ENCODE measurements around the gene ANKAR.
"Not testable (repeated sequence)": the region's sequence is repeated elsewhere in the genome, so short reads cannot be mapped to it uniquely, and the experiment has no call there.

ANKAR gene

DNA sequence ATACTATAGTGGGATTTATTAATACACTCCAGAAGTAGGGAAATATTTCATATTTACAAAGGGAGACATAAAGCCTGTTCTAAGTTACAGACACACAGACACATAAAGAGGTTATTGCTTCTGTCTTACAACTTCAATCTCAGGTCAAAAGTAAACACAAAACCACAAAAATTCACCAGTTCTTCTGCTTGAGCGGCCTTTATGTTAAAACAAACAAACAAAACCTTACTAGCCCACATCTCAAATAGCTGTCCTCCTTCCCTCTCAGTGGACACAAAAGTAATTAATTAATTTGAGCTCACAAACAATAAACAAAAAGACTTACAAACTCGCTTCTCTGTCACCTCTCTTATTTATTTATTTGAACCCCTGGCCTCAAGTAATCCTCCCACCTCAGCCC lies 14.7 kb upstream of the ANKAR start:
- no peak for DNase-seq

DNA sequence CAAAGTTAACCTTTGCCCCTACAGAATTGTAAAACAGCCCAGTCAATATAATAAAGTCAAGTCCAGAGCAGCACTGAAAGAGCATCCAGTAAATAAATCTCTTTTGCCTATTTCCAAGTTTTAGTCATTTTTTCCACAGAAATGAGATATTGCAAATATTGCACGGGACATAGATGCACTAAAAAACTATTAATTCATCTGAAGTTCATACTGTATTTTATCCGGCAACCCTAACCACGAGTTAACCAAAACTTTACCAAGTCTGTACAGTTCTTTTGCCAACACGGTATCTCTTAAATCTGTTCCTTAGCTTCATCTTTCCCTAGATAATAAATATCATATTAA lies 13.7 kb upstream of the ANKAR start:
- DNase-seq = no peak

DNA sequence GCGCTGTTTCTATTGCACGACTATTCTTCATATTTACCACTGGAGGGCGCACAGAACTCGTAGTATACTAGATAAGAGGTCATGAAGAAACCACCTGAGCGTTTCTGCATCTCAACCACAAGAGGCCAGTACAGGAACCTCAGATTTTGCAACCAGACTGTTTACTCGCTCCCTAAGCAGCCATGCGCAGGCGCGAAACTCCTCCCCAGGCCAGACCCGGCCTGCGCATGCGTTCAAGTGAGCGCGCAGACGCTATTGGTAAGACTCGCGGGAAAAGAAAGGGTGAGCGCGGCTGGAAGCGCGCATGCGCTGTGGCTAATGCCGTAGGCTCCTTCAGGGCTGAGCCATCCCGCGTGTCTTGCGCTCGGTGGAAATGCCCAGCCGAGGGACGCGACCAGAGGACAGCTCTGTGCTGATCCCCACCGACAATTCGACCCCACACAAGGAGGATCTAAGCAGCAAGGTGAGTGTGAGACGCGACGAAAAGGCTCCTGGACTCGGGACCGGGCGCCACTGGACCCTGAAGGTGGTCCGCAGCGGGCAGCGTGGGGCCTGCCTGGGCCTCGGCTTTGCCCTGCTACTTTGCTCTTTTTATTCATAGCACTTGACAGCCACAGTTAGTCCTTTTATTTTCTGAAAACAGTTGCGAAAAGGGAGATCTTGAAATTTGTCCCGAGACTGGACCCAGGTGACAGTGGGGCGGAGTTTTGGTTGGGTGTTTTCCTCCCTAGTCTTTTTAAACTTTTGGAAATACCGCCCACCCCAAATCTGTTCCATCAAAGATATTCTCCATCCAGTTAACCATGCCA lies 13.1 kb upstream of the ANKAR start, which contains the start of gene ASNSD1:
Gene ASNSD1 (plus strand): TSS at position 312 of the 809 bp plus-strand sequence. CDS start 4,674 bp downstream, outside the sequence.
- peak; percentile 63 to 98 (median 92) for DNase-seq

DNA sequence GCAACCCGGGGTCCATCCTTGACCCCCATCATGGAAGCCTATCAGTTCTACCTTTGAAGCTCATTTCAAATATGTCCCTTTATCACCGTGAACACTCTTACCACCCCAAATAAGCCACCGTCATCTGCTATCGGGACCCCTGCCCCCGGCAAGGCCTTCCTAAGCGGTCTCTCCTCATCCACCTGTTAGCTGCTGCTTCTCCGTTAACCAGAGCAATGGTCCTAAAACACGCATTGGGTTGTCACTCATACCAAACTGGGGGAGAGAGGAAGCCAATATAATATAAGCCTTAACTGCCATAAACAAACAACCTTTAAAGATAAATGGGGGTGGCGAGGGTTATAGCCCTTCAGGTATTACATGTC lies 12.5 kb upstream of the ANKAR start:
- DNase-seq = peak in 1 of 51 donors; percentile 10

DNA sequence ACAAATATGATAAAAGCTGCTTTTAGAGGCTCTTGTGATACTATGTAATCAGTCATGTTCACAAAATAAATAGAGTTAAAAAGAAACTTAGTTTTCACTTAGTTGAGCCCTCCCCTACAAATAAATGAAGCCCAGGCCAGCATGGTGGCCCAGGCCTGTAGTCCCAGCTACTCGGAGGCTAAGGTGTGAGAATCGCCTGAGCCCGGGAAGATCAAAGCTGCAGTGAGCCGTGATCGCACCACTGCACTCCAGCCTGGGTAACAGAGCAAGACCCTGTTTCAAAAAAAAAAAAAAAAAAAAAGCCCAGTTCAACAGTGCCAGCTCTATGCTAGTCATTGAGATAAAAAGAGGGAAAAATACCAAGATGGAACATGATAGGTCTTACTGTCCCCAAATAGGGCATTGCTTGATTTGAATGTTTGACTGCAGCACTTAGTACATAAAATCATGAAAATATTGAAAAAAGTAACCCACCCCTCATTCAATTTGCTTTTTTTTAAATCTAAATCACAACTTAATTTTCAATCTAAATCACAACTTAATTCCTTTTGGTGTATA lies 11.7 kb upstream of the ANKAR start:
- DNase-seq = no peak

DNA sequence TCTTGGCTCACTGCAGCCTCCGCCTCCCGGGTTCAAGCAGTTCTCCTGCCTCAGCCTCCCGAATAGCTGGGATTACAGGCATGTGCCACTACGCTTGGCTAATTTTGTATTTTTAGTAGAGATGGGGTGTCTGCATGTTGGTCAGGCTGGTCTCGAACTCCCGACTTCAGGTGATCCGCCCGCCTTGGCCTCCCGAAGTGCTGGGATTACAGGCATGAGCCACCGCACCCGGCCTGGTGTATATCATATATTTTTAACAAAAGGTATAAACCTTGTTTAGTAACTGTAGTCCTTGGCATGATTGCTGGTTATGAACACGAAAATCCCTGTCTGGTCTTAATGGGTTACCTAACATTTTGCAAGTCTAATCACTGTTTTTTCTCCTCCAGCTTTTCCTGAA lies 11.2 kb upstream of the ANKAR start:
- DNase-seq = not testable (repeated sequence)

DNA sequence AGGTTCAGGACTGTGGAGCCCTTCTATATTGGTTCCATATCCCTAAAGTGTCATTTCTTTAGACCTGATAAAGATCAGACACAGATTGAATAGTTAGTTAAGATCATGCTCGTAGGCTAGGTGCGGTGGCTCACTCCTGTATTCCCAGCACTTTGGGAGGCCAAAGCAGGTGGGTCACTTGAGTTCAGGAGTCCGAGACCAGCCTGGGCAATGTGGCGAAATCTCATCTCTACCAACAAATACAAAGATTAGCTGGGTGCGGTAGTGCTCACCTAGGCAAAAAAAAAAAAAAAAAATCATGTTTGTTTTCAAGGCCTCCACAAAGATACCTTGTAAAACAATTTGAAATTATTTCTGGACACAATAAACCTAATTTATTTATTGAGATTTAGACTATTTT lies 4.6 kb upstream of the ANKAR start:
- no peak for DNase-seq

DNA sequence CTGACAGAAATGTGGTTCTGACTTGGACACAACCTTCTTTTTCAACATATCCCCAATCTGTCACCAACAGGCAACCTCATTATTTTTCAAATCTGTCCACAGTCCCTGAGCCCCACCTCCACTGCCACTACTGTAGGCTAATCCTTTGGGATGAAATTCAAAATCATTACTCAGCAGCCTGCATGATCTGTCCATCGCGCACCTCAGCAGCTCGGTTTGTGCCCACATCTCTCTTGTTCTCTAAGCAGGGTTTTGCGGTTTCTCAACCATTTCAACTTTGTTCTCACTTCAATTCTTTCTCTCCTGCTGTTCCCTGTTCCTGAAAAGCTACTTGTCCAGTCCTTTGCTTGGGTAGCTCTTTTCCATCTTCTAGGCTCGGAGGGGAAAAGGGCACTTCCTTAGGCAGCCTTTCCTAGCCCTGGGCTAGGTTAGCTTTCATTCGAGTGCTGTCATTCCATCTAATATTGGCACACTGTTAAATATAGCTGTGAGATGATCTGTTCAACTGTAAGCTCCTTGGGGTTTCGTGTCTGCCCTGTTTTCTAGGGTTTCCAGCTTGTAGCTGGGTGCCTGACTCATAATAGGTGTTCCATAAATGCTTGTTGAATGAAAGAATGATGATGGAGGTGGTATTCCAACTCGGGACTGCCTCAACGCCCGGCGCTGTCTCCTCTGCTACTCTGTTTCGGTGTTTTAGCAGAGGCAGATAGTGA lies 653 bp upstream of the ANKAR start:
- DNase-seq = peak in 2 of 51 donors; percentile 21 to 56

DNA sequence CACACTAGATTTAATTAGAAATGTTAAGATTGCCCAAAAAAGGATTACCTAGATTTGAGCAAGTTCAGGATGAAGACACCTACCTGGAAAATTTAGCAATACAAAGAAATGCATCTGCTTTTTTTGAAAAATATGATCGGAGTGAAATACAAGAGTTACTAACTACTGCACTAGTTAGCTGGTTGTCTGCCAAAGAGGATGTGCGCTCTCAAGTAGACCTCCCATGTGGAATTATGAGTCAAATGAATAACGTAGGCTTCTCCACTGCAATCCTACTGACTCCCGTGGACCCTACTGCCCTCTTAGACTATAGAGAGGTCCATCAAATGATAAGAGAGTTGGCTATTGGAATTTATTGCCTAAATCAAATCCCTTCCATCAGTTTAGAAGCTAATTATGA lies 2.0 kb downstream of the ANKAR start:
- no peak for DNase-seq

DNA sequence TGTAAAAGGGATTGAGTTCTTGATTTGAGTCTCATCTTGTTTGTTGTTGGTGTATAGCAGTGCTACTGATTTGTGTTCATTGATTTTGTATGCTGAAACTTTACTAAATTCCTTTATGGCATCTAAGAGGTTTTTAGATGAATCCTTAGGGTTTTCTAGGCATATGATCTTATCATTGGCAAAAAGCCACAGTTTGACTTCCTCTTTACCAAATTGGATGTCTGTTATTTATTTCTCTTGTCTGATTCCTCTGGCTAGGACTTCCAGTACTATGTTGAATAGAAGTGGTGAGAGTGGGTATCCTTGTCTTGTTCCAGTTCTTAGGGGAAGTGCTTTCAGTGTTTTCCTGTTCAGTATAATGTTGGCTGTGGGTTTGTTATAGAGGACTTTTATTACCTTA lies 4.8 kb downstream of the ANKAR start:
- no peak for DNase-seq

DNA sequence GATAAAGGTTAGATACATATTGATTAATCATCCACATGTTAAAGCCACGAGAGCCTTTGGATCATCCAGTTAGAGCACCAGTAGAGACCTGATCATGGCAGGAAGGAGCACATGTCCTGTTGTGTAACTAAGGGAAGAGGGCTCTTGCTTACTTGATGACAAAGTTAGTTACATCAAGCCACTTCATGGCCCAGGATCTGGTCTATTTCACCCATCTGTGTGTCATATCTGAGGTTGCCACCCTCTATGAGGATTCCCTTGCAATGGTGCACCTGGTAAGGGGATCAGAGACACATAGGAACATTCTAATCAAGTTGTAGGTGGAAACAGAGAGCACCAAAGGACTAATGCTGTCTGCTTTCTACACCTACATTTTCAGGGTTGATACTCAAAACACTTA lies 6.7 kb downstream of the ANKAR start:
- DNase-seq = no peak

DNA sequence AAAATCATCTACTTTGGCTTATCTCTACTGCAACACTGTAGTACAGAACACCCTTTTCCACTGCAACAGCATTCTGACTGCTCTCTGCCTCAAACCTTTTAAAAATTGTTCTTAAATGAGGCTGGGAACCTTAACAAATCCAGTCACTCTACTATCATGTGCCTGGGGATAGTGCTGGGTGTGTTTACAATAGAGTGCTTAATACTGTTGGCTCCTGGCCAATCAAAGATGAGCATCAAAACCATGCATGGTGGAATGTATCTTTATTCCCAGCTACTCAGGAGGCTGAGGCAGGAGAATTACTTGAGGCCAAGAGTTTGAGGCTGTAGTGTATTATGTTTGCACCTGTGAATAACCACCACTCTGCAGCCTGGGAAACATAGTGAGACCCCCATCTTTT lies 7.4 kb downstream of the ANKAR start:
- no peak for DNase-seq

DNA sequence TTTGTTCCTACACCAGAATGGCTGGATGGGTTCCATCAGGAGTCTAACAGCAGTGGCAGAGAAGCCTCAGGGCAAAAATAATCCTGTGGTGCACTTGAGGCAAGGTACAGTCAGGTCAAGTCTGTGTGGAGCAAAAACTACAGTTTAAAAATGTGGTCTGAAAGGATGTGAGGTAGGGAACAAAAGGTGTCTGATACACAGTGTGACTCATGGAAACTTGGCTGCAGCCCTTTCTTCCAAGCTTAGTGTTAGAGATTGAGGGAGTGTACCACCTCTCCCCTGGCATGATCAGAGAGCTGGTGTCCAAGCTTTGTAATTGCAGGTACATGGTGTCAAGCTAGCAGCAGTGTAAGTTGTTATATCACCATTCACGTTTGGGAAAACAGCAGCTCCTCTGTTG lies 8.9 kb downstream of the ANKAR start:
- DNase-seq = no peak

DNA sequence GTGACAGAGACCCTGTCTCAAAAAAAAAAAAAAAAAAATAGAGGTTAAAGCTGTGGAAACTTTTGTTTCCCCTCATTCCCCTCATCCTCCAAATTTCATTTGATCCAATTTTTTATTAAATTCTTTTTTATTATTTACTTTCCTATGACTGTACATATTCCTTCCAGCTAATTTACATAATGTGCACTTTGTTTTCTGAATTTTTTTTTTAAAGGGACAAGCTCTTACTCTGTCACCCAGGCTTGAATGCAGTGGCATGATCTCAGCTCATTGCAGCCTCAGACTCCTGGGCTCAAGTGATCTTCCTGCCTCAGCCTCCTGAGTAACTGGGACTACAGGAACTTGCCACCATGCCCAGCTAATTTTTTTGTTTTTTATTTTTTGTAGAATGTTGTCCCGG lies 10.3 kb downstream of the ANKAR start:
- DNase-seq = no peak

DNA sequence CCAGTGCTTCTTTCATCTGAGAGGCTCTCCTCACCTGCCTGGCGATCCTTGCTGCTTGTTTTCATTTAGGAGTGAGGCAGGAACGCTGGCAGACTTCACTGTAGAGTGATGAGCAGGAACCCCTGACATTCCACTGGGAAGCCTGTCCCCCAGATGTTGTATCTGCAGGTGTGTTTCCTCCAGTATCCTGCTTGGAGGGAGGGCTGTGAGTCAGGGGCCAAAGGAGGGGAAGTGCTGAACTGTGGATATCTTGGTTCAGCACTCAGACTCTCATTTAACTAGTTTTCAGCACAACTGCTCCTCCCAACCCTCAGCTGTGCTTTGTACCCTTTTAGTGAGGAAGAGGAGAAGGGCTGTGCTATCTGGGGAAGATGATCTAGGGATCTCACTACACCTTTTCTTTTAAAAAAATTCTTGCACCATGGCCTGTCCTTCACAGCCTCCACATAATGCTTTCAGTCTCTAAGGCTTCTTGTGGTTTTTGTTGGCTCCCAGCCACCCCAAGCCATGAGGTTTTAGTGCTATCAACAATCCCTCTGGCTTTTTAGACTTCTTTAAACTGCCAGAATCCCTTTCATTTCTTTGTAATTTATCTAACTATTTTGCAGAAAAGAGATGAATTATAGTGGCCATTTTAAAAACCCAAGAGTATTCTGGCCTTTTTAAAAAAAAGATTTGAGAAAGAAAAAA lies 11.2 kb downstream of the ANKAR start:
- peak in 1 of 51 donors; percentile 2 for DNase-seq

DNA sequence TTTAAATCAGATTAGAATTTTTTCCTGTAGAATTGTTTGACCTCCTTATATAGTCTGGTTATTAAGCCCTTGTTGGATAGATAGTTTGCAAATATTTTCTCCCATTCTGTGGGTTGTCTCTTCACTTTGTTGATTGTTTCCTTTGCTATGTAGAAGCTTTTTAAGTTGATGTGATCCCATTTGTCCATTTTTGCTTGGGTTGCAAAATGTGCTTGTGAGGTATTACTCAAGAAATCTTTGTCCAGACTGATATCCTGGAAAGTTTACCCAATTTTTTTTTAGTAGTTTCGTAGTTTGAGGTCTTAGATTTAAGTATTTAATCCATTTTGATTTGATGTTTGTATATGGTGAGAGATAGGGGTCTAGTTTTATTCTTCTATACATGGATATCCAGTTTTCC lies 13.3 kb downstream of the ANKAR start:
- not testable (repeated sequence) for DNase-seq

DNA sequence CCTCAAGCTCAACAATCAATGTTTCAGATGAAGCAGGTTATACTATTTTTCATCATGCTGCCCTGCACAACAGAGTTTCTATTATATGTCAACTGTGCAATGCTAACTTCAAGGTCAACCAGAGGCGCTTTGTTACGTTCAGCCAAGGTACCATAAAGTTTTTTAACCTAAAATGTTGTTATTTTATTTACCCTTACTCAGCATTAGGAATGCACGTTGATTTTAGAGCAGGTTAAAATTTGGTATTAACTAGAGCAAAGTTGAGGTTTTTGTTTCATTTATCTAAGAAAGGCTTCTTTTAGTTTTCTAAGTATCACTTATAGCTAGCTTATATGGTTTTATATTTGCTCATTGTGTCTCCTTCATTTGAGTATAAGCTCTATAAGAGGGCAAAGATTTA lies 21.8 kb downstream of the ANKAR start:
- no peak for DNase-seq

DNA sequence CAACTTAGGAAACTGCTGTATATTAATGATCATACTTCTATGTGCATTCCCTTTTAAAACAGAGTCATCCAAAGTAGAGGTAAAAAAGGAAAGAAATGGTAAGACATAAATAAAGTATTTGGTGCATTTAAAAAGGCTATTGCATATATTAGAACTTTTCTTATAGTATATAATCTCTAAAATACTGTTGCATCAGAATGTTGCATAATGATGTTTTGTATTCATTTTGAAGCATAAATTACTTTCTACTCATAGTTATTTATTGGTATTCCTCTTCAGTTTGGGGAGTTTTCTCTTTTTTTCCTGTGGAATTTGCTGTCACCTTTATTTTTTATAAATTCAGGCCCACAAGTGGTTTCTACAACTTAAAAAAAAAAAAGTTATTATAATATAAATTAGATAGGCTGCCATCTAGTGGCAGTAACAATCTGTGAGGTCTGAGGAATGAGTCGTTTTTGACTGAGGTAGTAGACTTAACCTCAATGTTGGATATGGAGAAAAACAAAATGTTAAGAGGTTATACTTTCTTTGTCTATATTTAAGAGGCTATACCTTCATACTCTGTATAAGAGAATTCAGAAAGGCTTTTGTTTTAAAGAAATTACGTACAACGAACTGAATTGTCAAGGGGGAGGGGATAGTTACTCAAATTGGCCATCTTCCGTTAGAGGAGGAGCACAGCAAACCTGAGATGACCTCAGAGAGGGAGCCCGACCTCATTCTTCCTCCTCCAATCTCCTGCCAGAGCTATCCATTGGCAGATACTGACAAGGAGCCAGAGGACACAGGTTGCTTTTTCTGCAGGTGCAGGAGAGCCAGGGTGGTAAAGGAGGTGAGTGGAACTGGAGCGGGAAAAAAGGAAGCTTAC lies 23.8 kb downstream of the ANKAR start:
- DNase-seq = peak in 2 of 51 donors; percentile 2 to 19

DNA sequence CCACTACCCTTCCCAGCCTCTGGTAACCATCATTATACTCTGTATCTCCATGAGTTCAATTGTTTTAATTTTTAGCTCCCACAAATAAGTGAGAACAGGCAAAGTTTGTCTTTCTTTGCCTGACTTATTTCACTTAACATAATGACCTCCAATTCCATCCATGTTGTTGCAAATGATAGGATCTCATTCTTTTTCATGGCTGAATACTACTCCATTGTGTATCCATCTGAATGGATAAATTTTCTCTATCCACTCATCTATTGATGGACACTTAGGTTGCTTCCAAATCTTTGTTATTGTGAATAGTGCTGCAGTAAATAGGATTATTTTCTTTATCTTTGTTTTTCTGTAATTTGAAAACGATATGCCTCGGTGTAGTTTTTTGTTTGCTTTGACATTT lies 26.2 kb downstream of the ANKAR start:
- no peak for DNase-seq

DNA sequence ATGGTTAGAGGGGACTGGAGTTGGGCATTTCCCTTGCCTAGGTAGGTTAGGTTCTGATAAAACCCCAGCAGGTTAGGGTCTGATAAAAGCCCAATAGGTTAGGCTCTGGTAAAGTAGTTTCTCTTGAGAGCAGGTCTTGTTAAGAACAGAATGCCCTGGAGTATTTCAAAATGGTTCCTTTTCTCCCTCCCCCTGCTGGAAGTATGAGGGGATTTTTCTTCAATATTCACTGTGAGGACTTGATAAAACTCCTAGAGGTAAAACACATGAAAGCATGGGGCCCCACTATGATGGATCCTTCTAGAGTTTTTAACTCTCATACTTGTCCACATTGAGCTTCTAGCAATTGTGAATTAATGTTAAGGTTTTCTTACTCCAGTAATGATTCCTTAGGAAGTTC lies 27.6 kb downstream of the ANKAR start:
- DNase-seq = no peak

All from hypothalamus (tissue), 51 donors.